Measurements from ENCODE around the gene OGG1.
A peak's percentile ranks its signal among the peaks of the same experiment; 100 is the strongest.

OGG1 gene

DNA sequence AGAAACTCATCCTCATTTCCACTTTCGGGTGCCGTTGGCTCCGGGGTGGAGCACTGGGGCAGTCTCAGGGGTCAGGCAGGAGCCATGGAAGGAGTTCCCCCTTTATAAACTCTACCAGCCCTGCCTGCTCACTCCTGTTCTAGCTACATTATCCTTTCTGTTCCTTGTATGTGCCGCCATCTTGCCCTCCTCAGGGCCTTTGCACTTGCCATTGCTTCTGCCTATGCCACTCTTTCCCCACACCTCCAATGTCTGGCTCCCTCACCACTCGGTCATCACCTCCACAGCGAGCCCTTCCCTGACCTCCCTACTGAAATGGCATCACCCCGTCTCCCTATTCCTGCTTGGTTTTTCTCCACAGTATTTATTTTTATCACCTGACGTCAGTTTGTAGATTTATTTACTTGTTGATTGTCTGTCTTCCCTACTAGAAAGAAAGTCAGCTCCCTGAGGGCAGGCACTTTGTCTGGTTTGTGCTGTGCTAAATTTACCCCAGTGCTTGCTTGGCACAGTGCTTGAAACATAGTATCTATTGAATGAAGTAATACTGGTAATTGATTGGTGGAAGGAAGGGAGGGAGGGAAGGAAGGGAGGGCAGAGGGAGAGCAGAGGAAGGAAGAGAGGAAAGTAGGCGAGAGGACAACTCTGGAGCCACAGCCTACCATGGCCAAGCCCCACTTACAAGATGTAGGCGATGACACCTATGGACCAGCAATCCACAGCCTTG, 11.2 kb downstream of the OGG1 start:
- TF ChIP-seq, protein P1, sequence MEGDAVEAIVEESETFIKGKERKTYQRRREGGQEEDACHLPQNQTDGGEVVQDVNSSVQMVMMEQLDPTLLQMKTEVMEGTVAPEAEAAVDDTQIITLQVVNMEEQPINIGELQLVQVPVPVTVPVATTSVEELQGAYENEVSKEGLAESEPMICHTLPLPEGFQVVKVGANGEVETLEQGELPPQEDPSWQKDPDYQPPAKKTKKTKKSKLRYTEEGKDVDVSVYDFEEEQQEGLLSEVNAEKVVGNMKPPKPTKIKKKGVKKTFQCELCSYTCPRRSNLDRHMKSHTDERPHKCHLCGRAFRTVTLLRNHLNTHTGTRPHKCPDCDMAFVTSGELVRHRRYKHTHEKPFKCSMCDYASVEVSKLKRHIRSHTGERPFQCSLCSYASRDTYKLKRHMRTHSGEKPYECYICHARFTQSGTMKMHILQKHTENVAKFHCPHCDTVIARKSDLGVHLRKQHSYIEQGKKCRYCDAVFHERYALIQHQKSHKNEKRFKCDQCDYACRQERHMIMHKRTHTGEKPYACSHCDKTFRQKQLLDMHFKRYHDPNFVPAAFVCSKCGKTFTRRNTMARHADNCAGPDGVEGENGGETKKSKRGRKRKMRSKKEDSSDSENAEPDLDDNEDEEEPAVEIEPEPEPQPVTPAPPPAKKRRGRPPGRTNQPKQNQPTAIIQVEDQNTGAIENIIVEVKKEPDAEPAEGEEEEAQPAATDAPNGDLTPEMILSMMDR (conservative IDR thresholded peaks at IDR 0.05; ENCODE audit: low read length): no peak
- H3K4me3 ChIP-seq (ENCODE audit: low read length): no peak overlapping the region
- no peak for DNase-seq (ENCODE audit: low read depth)

DNA sequence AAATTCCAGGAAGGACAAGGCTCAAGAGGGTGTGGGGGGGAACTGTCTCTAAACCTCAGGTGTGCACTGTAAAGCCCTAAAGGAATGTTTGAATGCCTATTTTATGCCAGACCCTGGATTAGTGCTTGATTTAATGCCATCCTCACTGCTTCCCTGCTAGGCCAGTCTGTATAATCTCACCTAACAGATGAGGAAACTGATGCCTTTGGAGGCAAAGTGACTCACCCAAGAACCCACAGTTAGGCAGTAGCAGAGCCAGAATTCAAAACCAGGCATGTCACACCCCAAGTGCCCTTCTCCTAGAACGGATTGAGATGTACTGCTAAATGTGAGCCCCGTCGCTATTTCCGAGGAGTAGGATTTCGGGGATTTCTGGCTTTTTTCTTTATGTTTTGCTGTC, 12.2 kb downstream of the OGG1 start:
- no peak for DNase-seq (ENCODE audit: low read depth)
- H3K4me3 ChIP-seq (ENCODE audit: low read length): no peak overlapping the region
- TF ChIP-seq, protein P1 (conservative IDR thresholded peaks at IDR 0.05; ENCODE audit: low read length): no peak

DNA sequence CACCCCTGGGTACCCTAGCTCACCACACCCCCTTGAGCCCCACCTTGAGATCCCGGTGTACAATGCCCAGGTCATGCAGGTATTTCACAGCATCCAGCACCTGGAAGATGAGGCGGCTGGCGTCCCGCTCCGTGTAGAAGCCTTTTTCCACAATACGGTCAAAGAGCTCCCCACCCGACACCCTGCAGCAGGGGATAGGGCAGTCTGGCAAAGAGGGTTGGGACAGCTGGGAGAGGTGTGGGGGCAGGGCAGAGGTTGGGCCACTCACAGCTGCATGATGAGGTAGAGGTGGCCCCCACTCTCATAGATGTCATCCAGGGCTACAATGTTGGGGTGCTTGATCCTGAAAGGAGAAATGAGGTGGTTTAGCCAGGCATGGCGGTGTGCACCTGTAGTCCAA, 13.1 kb downstream of the OGG1 start:
- no peak overlapping the region for H3K4me3 ChIP-seq (ENCODE audit: low read length)
- TF ChIP-seq, protein P1 (conservative IDR thresholded peaks at IDR 0.05; ENCODE audit: low read length): no peak
- no peak for DNase-seq (ENCODE audit: low read depth)

DNA sequence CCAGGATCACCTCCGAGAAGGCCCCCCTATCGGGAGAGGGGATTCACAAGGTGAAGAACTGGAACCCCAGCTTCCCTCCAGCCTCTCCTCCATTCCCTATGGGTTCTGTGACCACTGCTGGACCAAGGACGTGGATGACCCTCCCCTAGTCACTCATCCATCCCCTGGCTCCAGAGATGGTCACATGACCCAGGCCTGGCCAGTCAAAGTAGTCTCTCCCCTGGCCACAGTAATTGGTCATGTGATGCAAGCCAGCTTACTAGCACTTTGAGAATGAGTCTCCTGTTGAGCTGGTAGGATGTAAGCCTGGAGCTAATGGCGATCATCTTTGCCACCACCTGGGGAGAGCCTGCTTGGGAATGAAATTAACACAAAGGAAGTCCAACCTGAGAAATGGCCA, 16.1 kb downstream of the OGG1 start:
- no peak overlapping the region for H3K4me3 ChIP-seq (ENCODE audit: low read length)
- DNase-seq (ENCODE audit: low read depth): no peak
- TF ChIP-seq, protein P1 (conservative IDR thresholded peaks at IDR 0.05; ENCODE audit: low read length): no peak

DNA sequence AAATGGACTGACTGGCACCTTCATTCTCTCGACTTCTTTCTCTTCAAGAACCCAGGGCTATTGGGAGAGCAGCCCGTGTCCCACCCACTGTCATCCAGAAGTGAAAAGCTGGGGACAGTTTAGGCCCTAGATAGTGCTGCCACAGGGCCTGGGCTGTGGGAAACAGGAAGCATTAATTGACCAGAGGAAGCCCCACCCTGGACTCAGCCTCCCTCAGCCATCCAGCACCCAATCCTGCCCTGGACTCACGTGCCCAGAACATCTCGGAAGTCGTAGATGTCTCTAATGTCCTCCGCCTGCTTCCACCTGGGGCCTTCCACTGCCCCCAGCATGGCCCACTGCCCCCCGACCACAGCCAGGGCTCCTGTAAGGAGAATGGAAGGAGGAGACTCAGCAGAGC, 17.7 kb downstream of the OGG1 start:
- TF ChIP-seq, protein P1 (conservative IDR thresholded peaks at IDR 0.05; ENCODE audit: low read length): no peak
- no peak for DNase-seq (ENCODE audit: low read depth)
- H3K4me3 ChIP-seq (ENCODE audit: low read length): no peak overlapping the region

DNA sequence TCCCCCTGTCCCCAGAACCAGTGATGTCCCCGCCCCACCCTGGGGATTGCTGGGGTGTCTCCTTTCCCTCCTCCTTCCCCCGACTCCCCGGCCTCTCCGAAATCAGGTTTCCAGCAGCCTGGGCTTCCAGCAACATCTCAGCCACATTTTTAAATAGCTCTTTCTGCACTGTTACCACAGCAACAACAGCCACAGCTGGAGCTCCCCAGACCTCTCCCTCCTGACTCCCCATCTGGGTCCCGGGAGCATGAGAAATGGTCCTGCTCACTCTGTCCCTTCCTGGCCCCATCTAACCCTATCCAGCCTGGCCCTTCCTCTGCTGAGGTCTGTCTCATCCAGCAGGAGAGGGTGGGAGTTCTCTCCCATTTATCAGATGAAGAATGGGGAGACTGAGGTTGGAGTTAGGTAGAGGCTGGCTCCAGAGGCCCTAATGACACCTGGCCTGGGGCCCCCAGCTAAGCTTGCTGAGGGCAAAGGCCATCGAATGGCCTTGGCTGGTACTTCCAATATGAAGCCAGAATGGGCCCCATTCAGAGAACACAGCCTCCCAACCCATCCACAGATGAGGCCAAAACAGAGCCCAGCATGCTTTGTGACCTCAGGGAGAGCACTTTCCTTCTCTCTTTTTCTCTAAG, 18.5 kb downstream of the OGG1 start:
- TF ChIP-seq, protein P1 (conservative IDR thresholded peaks at IDR 0.05; ENCODE audit: low read length): no peak
- H3K4me3 ChIP-seq (ENCODE audit: low read length): no peak overlapping the region

DNA sequence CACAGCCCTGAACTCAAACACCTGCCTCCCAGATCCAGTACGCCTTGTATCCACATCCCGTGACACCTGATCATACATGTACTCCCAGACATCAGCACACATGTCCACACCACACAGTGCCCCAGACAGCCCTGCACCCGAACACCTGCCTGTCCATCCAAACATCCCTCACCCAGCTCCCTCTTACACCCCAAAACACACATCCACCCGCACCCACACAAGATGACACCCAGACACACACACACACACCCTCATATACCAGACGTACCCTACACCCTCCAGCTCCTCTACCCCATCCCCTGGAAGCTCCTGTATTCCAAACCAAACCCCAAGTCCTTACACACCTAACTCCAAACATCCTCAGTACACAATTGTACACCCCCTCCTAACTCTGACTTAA, 19.3 kb downstream of the OGG1 start:
- DNase-seq (ENCODE audit: low read depth): no peak
- TF ChIP-seq, protein P1 (conservative IDR thresholded peaks at IDR 0.05; ENCODE audit: low read length): no peak
- H3K4me3 ChIP-seq (ENCODE audit: low read length): peak overlapping the region; percentile 79

More for the DNA sequence above, 18.5 kb downstream of the OGG1 start:
- DNase-seq (ENCODE audit: low read depth): no peak
